HepG2 (cell line): ENCODE measurements around the gene DLX4. TPM values are rescaled to one million over a fixed set of nuclear protein-coding genes. Genes with fewer than 3 reads are reported as not detected.

Source experiments
- AKNA ChIP-seq: sonication (generic); formaldehyde crosslinking; IDR thresholded peaks from 2 replicates; pipeline ENCODE4 v1.4.0; 2020; ENCODE audit warnings: missing genetic modification reagents, borderline replicate concordance
- HIC2 ChIP-seq: sonication (generic); formaldehyde crosslinking; IDR thresholded peaks from 2 replicates; pipeline ENCODE4 v1.9.0; 2022; ENCODE audit warnings: low read depth, missing genetic modification reagents
- KDM3A ChIP-seq: IDR thresholded peaks from 2 replicates; pipeline ENCODE4 v1.6.1; 2018; ENCODE audit warnings: low read depth, missing compliant biosample characterization
- PTBP1 ChIP-seq: fragments of 200-400 bp; formaldehyde crosslinking; IDR thresholded peaks from 2 replicates; pipeline ENCODE4 v1.6.1; 2018; ENCODE audit warnings: low read length, low read depth; ENCODE audit not compliant: poor library complexity, severe bottlenecking
- RAD51 ChIP-seq: fragments of 450-650 bp; IDR thresholded peaks from 2 replicates; pipeline ENCODE4 v1.6.1; 2016; ENCODE audit warnings: borderline replicate concordance
- TCF7L2 ChIP-seq: IDR thresholded peaks from 2 replicates; pipeline ENCODE4 v1.6.1; 2011; ENCODE audit warnings: mild to moderate bottlenecking, low read depth, low read length, moderate library complexity
- TEAD3 ChIP-seq: optimal IDR thresholded peaks from 2 replicates; pipeline ENCODE3; 2016; ENCODE audit warnings: borderline replicate concordance
- U2AF2 ChIP-seq: fragments of 200-400 bp; formaldehyde crosslinking; IDR thresholded peaks from 2 replicates; pipeline ENCODE4 v1.6.1; 2017; ENCODE audit warnings: low read depth, mild to moderate bottlenecking, low read length
- WIZ ChIP-seq: sonication (generic); formaldehyde crosslinking; IDR thresholded peaks from 2 replicates; pipeline ENCODE4 v1.5.1; 2020; ENCODE audit warnings: mild to moderate bottlenecking, missing genetic modification reagents
- YY1 ChIP-seq: IDR thresholded peaks from 2 replicates; pipeline ENCODE4 v1.6.1; 2011; ENCODE audit warnings: low read length, low read depth, moderate library complexity, mild to moderate bottlenecking; ENCODE audit not compliant: insufficient read depth, insufficient replicate concordance
- ZFX ChIP-seq: sonication (generic); formaldehyde crosslinking; IDR thresholded peaks from 2 replicates; pipeline ENCODE4 v1.4.0; 2020; ENCODE audit warnings: mild to moderate bottlenecking, low read depth, missing genetic modification reagents, moderate library complexity
- ZNF224 ChIP-seq: sonication (generic); formaldehyde crosslinking; IDR thresholded peaks from 2 replicates; pipeline ENCODE4 v1.5.0; 2020; ENCODE audit warnings: mild to moderate bottlenecking, missing genetic modification reagents
- ZNF567 ChIP-seq: sonication (generic); formaldehyde crosslinking; IDR thresholded peaks from 2 replicates; pipeline ENCODE4 v1.8.1; 2023; ENCODE audit warnings: mild to moderate bottlenecking, missing genetic modification reagents, borderline replicate concordance
- ZNF569 ChIP-seq: sonication (generic); formaldehyde crosslinking; IDR thresholded peaks from 2 replicates; pipeline ENCODE4 v1.5.0; 2020; ENCODE audit warnings: mild to moderate bottlenecking, missing genetic modification reagents, moderate library complexity, borderline replicate concordance
- polyA plus RNA-seq, 8 experiments: library from polyadenylated mRNA; depleted of rRNA in 3 of 8; stranded (reverse) in 7 of 8; unstranded in 1 of 8; fragments of >200 nt; fragmentation: Illumina TruSeq in 4 of 8; extraction: Trizol in 4 of 8; gene quantifications; 2 replicates each; pipeline versions ENCODE4 v1.2.1 to v1.2.3, GENCODE V29; 2011 to 2016; ENCODE audit warnings: low read depth in 4 of 8, missing spikeins in 1 of 8, mixed read lengths in 1 of 8; ENCODE audit not compliant: insufficient read depth in 1 of 8
- total RNA-seq, 5 experiments: library from RNA; depleted of rRNA; stranded (reverse); fragments of >200 nt; fragmentation: Illumina TruSeq; extraction: Trizol; gene quantifications; 2 replicates each; pipeline ENCODE4 v1.2.3, GENCODE V29; 2016; ENCODE audit warnings: low read depth in 1 of 5
- TF ChIP-seq, protein P1 (sequence below): sonication (generic); formaldehyde crosslinking; conservative IDR thresholded peaks from 2 replicates; pipeline ENCODE4 v1.4.0; 2020; ENCODE audit warnings: mild to moderate bottlenecking, missing genetic modification reagents, moderate library complexity
- TF ChIP-seq, protein P2 (sequence below): sonication (generic); formaldehyde crosslinking; conservative IDR thresholded peaks from 2 replicates; pipeline ENCODE4 v1.4.0; 2020; ENCODE audit warnings: missing genetic modification reagents

The DLX4 gene
- total and polyA plus RNA-seq, 2 of the 13 experiments (the other 11 are each of a cell fraction or from before 2014, with no cell fraction given): 0.55 to 2.3 TPM

DNA sequence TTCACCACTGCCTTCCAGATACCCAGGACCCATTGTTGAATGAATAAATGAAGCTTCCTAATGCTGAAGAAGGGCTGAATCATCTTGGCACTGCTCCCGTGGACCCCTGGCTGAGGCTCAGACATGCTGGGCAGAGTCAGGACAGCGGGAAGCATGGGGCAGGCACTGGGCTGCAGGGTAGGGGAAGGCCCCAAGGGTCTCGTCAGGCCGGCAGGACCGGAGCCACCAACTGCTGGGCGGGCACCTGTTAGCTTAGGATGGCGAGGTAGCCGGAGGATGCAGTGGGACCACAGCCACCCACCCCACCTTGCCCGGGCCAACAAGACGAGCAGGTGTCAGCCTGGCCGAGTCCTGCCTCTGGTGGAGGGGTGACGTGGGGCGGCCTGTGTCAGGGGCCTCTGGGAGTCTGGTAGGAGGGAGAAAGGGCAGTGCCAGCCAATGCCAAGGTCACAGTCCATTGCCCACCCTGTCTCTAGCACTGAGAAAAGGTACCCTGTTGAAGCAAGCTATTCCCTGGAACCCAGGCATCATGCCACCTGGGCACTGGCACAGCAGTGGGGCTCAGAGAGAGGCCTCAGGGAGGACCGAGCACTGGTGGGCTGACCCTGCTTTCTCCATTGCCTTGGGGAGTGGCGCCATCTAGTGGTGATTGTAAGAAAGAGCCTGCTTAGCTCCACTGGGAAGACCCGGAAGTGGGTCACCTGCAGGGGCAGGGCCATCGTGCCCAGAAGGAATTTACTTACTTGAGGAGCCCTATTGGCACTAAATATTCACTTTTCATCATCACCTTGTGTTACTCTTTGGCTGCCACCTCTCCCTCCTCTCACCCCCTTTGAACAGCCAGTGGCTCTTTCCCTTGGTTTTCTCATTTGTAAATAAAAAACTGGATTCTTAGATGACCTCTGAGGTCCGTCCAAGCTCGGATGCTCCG, 29.0 kb downstream of the DLX4 start (continued):
- TF ChIP-seq HIC2 (CRISPR knock-in tag) (peak; percentile 73; the same call in 1 of the 2 replicates), PTBP1 (no peak), U2AF2 (no peak), ZNF224 (CRISPR knock-in tag) (no peak), RAD51 (no peak), TEAD3 (CRISPR knock-in tag) (peak; percentile 37), YY1 (no peak), WIZ (no peak), ZNF567 (CRISPR knock-in tag) (peak; percentile 47; the same call in 1 of the 2 replicates), ZNF569 (CRISPR knock-in tag) (no peak), ZFX (CRISPR knock-in tag) (peak; percentile 37; the same call in 1 of the 2 replicates), KDM3A (CRISPR knock-in tag) (peak; percentile 91), TCF7L2 (no peak), AKNA (CRISPR knock-in tag) (no peak)
- TF ChIP-seq, protein P1, sequence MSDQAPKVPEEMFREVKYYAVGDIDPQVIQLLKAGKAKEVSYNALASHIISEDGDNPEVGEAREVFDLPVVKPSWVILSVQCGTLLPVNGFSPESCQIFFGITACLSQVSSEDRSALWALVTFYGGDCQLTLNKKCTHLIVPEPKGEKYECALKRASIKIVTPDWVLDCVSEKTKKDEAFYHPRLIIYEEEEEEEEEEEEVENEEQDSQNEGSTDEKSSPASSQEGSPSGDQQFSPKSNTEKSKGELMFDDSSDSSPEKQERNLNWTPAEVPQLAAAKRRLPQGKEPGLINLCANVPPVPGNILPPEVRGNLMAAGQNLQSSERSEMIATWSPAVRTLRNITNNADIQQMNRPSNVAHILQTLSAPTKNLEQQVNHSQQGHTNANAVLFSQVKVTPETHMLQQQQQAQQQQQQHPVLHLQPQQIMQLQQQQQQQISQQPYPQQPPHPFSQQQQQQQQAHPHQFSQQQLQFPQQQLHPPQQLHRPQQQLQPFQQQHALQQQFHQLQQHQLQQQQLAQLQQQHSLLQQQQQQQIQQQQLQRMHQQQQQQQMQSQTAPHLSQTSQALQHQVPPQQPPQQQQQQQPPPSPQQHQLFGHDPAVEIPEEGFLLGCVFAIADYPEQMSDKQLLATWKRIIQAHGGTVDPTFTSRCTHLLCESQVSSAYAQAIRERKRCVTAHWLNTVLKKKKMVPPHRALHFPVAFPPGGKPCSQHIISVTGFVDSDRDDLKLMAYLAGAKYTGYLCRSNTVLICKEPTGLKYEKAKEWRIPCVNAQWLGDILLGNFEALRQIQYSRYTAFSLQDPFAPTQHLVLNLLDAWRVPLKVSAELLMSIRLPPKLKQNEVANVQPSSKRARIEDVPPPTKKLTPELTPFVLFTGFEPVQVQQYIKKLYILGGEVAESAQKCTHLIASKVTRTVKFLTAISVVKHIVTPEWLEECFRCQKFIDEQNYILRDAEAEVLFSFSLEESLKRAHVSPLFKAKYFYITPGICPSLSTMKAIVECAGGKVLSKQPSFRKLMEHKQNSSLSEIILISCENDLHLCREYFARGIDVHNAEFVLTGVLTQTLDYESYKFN (CRISPR knock-in tag): no peak
- TF ChIP-seq, protein P2, sequence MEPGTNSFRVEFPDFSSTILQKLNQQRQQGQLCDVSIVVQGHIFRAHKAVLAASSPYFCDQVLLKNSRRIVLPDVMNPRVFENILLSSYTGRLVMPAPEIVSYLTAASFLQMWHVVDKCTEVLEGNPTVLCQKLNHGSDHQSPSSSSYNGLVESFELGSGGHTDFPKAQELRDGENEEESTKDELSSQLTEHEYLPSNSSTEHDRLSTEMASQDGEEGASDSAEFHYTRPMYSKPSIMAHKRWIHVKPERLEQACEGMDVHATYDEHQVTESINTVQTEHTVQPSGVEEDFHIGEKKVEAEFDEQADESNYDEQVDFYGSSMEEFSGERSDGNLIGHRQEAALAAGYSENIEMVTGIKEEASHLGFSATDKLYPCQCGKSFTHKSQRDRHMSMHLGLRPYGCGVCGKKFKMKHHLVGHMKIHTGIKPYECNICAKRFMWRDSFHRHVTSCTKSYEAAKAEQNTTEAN (CRISPR knock-in tag): no peak
